T-helper 17 cell (primary cell): ENCODE measurements around the gene APOO. TPM values are rescaled to one million over a fixed set of nuclear protein-coding genes. Genes with fewer than 3 reads are reported as not detected.

ENCODE experiments used
- ATAC-seq: fragments of 150-1000 bp; cut with Tn5 transposase; 2 replicates; pipeline ENCODE4 v1.10.0; 2021; ENCODE audit warnings: mild to moderate bottlenecking, moderate library complexity
- DNase-seq, 3 donors: peaks; one replicate each; pipeline versions ENCODE4 v3.0.0 to v3.0.0-alpha.2; 2020 to 2021
- H3K9me3 ChIP-seq: one replicate; pipeline ENCODE4 v1.7.0; 2013; ENCODE audit warnings: low read length, mild to moderate bottlenecking; ENCODE audit not compliant: control insufficient read depth, poor library complexity, severe bottlenecking
- H3K27ac Mint-ChIP-seq: one replicate; pipeline ENCODE4 v1.8.0; 2022; ENCODE audit warnings: mild to moderate bottlenecking, moderate library complexity, mixed read lengths
- H3K27me3 Mint-ChIP-seq: one replicate; pipeline ENCODE4 v1.8.0; 2022; ENCODE audit warnings: mixed read lengths
- H3K36me3 Mint-ChIP-seq: one replicate; pipeline ENCODE4 v1.8.0; 2022; ENCODE audit warnings: low read depth, mixed read lengths
- H3K4me1 Mint-ChIP-seq: one replicate; pipeline ENCODE4 v1.8.0; 2022; ENCODE audit warnings: mild to moderate bottlenecking, mixed read lengths
- H3K4me3 Mint-ChIP-seq: one replicate; pipeline ENCODE4 v1.8.0; 2022; ENCODE audit warnings: mild to moderate bottlenecking, moderate library complexity, mixed read lengths
- total RNA-seq, 4 donors: library from RNA in 2 of 4; stranded (reverse) in 2 of 4; gene quantifications; one replicate each; pipeline ENCODE4 v1.2.3 and lab custom pipeline; 2022 to 2026

The APOO gene
- total RNA-seq, 2 donors from 2014 or later = 10.9 to 14.9 TPM

DNA sequence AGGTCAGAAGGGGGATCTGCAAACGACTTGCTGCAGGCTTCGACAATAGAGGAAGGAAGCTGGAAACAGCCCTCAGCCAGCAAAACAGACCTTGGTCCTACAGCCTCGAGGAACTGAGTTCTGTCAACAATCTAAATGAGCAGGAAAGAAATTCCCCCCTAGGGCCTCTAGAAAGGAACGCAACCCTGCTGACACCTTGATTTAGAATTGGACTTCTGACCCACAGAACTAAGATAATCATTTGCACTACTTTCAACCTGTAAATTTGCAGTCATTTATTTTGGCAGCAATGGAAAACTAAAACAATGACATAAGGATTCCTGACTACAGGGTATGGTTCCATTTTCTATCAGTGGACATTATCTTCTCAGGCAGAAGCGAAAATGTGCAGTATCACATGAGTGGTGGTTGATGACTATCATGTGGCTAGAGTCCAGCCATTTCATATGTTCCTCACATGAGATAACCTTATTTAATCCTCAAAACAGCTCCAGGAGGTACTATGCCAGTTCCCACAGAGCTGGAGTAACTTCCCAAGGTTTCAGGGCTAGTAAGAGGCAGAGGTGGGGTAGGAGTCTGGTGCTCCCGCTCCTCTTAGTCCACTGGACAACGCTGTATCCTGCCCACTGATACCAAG lies 63.1 kb downstream of the APOO start:
- H3K27me3 Mint-ChIP-seq = no peaks in the 10 kb centered on the region
- no peak for DNase-seq
- H3K9me3 ChIP-seq = no peaks in the 10 kb centered on the region
- H3K4me1 Mint-ChIP-seq = no peaks in the 10 kb centered on the region
- no peaks in the 10 kb centered on the region for H3K36me3 Mint-ChIP-seq
- no peak overlapping the region for H3K4me3 Mint-ChIP-seq
- no peak overlapping the region for H3K27ac Mint-ChIP-seq
- no peak for ATAC-seq

DNA sequence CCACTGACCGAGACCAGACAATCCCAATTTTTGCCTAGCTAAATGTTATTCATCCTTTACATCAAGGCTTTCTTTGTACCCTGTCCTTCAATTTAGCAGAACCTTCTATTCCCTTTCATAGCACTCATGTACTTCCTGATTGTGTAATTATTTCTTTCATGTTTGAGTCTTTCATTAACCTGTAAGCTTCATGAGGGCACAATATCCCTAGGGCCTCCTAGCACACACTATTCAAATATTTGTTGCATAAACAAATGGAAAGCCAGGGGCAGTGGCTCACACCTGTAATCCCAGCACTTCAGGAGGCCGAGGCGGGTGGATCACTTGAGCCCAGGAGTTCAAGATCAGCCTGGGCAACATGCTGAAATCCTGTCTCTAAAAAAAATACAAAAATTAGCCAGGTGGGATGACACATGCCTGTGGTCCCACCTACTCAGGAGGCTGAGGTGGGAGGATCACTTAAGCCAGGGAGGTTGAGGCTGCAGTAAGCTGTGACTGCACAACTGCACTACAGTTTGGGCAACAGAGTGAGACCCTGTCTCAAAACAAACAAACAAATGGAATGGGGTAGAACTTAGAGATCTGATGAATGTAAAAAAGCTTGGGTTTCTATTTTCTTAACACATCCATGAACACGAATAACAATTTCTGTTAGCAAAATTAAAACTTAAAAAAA lies 65.8 kb downstream of the APOO start:
- no peak for ATAC-seq
- no peak overlapping the region for H3K27ac Mint-ChIP-seq

DNA sequence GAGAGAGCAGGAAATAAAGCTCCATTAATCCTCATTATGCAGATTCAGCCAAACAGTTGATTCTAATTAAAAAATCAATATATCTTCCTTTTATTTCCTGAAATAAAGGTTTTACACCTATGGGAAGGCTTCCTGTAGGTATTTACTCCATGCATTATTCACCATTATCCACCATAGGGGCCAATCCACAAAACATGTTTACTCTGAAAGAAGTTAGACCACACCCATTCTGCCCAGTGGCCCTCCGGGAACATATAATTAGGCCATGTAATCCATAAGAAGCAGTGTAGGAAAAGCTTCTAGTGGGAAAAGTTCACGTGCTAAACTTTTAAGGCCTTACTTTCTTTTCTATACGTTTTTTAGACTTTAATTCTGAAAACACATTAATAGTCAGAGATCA lies 67.1 kb downstream of the APOO start:
- ATAC-seq (no peak), DNase-seq (no peak)
- no peaks in the 10 kb centered on the region for H3K36me3 Mint-ChIP-seq
- H3K4me3 Mint-ChIP-seq = no peak overlapping the region
- no peak overlapping the region for H3K27ac Mint-ChIP-seq
- no peaks in the 10 kb centered on the region for H3K4me1 Mint-ChIP-seq
- H3K27me3 Mint-ChIP-seq = no peaks in the 10 kb centered on the region
- H3K9me3 ChIP-seq = no peaks in the 10 kb centered on the region

More for the DNA sequence above, 65.8 kb downstream of the APOO start:
- no peaks in the 10 kb centered on the region for H3K27me3 Mint-ChIP-seq
- no peaks in the 10 kb centered on the region for H3K9me3 ChIP-seq
- no peak for DNase-seq
- no peak overlapping the region for H3K4me3 Mint-ChIP-seq
- H3K4me1 Mint-ChIP-seq = no peaks in the 10 kb centered on the region
- no peaks in the 10 kb centered on the region for H3K36me3 Mint-ChIP-seq

DNA sequence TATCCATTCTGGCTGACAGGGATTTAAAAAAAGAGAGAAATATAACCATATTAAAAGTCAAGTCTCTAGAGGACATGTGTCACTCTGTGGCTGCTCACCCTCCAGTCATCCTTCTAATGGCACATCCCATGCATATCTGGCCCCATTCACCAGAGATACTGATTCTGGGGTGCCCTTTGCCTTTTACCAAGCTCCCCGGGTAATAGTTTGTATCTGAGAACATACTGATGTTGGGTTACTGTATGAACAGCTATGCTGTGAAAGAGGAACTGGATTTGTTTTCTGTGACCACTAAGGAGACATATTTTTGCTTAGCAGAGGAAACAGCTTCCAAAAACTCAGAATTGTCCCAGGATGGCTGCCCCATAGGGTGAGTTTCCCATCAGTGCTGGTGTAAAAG lies 68.8 kb downstream of the APOO start:
- H3K4me3 Mint-ChIP-seq = no peak overlapping the region
- H3K36me3 Mint-ChIP-seq = no peaks in the 10 kb centered on the region
- H3K27ac Mint-ChIP-seq = no peak overlapping the region
- DNase-seq (no peak), ATAC-seq (no peak)
- H3K9me3 ChIP-seq = no peaks in the 10 kb centered on the region
- H3K27me3 Mint-ChIP-seq = no peaks in the 10 kb centered on the region
- no peaks in the 10 kb centered on the region for H3K4me1 Mint-ChIP-seq

DNA sequence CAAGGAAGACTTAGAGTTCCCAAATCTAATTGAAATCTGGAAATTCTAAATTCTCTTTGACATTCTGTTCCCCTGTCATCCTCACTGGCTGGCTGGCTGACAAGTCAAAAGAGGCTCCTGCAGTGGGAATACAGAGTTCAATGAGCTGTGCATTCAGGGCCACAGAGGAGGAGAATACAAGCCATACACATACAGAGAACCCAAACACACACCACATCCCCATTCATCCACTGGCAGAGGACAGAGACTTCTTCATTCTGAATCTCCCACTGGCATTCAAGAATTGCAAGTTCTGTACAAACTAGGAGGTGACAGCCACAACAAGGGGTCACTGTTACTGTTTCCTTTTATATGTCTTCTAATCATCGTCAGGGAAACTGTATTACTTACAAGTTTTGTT lies 75.0 kb downstream of the APOO start:
- Mint-ChIP-seq H3K4me3 (no peak overlapping the region), H3K27me3 (no peaks in the 10 kb centered on the region), H3K27ac (no peak overlapping the region), H3K4me1 (no peaks in the 10 kb centered on the region), H3K36me3 (no peaks in the 10 kb centered on the region)
- no peak for ATAC-seq
- no peak for DNase-seq
- no peaks in the 10 kb centered on the region for H3K9me3 ChIP-seq

DNA sequence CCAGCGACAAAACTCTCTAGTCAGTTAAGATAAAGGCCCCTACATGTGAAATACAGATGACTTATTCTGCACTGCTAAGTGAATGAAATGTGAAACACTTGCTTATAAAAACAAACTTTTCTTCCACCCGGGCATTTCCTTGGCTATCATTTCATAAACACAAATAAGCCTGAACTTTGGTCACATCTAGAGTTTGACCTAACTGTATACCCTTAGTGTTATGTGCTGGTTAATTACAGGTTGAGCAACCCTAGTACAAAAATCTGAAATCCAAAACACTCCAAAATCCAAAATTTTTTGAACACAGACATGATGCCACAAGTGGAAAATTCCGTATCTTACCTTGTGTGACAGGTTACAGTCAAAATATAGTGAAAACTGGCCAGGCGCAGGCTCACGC lies 78.9 kb downstream of the APOO start:
- no peaks in the 10 kb centered on the region for H3K27me3 Mint-ChIP-seq

DNA sequence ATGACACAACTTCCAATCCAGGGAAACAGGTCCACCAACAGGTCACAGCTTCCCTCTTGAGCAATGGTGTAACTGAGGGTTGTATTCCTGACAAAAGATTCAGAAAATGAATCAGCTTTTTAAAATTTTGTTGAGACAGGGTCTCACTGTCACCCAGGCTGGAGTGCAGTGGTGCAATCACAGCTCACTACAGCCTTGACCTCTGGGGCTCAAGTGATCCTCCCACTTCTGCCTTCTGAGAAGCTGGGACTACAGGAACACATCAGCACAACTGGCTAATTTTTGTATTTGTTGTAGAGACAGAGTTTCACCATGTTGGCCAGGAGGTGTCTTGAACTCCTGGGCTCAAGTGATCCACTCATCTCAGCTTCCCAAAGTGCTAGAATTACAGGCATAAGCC lies 81.1 kb downstream of the APOO start:
- no peaks in the 10 kb centered on the region for H3K36me3 Mint-ChIP-seq
- DNase-seq (no peak), ATAC-seq (no peak)
- no peaks in the 10 kb centered on the region for H3K9me3 ChIP-seq
- no peak overlapping the region for H3K4me3 Mint-ChIP-seq
- no peaks in the 10 kb centered on the region for H3K4me1 Mint-ChIP-seq
- H3K27ac Mint-ChIP-seq = no peak overlapping the region
- H3K27me3 Mint-ChIP-seq = no peaks in the 10 kb centered on the region

More for the DNA sequence above, 78.9 kb downstream of the APOO start:
- ATAC-seq (no peak), DNase-seq (no peak)
- Mint-ChIP-seq H3K36me3 (no peaks in the 10 kb centered on the region), H3K4me1 (no peaks in the 10 kb centered on the region), H3K27ac (no peak overlapping the region), H3K4me3 (no peak overlapping the region)
- H3K9me3 ChIP-seq = no peaks in the 10 kb centered on the region

DNA sequence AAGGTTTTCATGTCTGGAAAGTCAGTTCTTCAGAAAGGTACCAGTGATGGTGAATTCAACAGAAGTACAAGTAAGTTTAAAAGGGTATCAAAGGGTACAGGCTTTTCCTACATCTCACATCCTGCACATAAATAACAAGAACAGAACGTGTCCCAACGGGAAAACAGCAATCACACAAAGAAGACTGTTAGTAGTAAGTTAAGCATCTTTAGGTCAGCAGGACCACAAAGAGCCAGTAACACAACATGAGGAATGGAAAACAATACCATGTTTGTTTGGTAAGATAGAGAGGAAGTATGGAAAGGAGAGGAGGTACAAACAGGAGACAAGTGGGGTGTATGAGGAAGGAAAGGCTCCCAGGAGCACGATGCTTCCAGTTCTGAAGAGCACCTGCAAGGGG lies 81.5 kb downstream of the APOO start:
- H3K27me3 Mint-ChIP-seq = no peaks in the 10 kb centered on the region
- H3K4me1 Mint-ChIP-seq = no peaks in the 10 kb centered on the region
- H3K27ac Mint-ChIP-seq = no peak overlapping the region
- H3K4me3 Mint-ChIP-seq = no peak overlapping the region
- no peaks in the 10 kb centered on the region for H3K36me3 Mint-ChIP-seq
- ATAC-seq (no peak), DNase-seq (no peak)
- H3K9me3 ChIP-seq = no peaks in the 10 kb centered on the region

DNA sequence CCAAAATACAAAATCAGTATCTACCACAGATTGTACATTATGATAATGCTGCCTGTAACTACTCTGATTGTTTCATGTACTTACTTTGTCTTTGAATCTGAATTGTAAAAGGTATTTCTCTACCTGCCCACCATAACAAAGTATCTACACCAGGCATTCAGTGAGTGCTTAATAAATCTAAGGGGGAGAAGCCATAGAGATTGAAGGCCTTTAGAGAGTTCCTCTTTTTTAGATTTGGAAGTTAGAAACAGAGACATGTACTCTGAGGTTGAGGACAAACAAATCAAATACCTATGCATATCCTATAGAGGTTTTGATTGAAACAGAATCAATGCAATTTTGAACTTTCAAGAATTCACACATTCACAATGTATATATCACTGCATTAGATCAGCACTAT lies 82.1 kb downstream of the APOO start:
- H3K27ac Mint-ChIP-seq = no peak overlapping the region
- DNase-seq (no peak), ATAC-seq (no peak)
- no peaks in the 10 kb centered on the region for H3K36me3 Mint-ChIP-seq
- H3K4me1 Mint-ChIP-seq = no peaks in the 10 kb centered on the region
- H3K9me3 ChIP-seq = no peaks in the 10 kb centered on the region
- H3K4me3 Mint-ChIP-seq = no peak overlapping the region
- H3K27me3 Mint-ChIP-seq = no peaks in the 10 kb centered on the region

DNA sequence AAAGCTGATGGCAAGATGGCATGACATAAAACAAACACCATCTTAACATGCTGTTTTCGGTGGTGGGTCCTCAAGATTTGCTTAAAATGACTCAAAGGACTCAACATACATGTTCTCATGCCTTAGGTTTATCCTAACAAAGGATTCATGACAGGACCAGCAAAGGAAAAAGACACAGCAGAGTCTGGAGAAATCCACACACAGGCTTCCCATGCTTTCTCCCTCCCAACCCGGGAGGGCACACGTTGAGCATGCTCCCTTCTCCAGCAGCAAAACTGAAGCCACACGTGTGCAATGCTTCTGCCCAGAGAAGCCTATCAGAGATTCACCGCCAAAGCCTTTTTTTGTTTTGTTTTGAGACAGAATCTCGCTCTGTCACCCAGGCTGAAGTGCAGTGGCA lies 84.9 kb downstream of the APOO start:
- no peaks in the 10 kb centered on the region for H3K36me3 Mint-ChIP-seq

DNA sequence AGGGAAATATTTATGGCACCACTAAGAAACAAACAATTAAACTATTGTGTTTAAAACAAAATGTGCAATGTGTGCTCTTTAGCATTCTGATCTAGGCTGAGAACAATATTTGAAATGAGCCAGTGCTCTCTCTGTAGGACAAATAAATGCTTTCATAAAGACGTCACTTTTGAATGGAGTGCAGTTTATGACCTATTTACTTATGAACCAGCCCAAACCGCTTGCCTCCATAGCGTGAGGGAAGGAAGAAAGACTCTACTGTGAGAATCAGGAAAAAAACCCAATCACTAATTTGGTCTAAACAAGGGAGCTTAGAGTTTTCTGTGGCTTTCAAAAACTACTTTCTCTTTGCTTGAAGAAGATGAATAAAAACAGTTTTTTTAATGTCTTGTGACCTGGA lies 85.3 kb downstream of the APOO start:
- H3K4me3 Mint-ChIP-seq = no peak overlapping the region

More for the DNA sequence above, 84.9 kb downstream of the APOO start:
- Mint-ChIP-seq H3K4me3 (no peak overlapping the region), H3K27ac (no peak overlapping the region), H3K27me3 (no peaks in the 10 kb centered on the region), H3K4me1 (no peaks in the 10 kb centered on the region)
- ATAC-seq = no peak
- H3K9me3 ChIP-seq = no peaks in the 10 kb centered on the region
- no peak for DNase-seq

DNA sequence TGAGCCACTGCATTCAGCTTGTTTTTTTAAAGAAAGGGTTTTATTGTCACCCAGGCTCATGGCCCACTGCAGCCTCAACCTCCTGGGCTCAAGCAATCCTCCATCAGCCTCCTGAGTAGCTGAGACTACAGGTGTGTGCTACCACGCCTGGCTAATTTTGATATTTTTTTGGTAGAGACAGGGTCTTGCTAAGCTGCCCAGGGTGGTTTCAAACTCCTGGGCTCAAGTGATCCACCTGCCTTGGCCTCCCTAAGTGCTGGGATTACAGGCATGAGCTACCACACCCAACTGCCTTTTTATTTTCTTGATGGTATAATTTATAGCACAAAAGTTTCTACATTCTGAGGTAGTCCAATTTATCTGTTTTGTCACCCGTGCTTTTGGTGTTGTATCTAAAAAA lies 85.9 kb downstream of the APOO start:
- no peaks in the 10 kb centered on the region for H3K9me3 ChIP-seq
- Mint-ChIP-seq H3K36me3 (no peaks in the 10 kb centered on the region), H3K4me1 (no peaks in the 10 kb centered on the region), H3K27ac (no peak overlapping the region), H3K27me3 (no peaks in the 10 kb centered on the region), H3K4me3 (no peak overlapping the region)
- ATAC-seq (no peak), DNase-seq (no peak)

More for the DNA sequence above, 85.3 kb downstream of the APOO start:
- no peak for ATAC-seq
- Mint-ChIP-seq H3K27ac (no peak overlapping the region), H3K36me3 (no peaks in the 10 kb centered on the region), H3K4me1 (no peaks in the 10 kb centered on the region), H3K27me3 (no peaks in the 10 kb centered on the region)
- no peaks in the 10 kb centered on the region for H3K9me3 ChIP-seq
- no peak for DNase-seq

DNA sequence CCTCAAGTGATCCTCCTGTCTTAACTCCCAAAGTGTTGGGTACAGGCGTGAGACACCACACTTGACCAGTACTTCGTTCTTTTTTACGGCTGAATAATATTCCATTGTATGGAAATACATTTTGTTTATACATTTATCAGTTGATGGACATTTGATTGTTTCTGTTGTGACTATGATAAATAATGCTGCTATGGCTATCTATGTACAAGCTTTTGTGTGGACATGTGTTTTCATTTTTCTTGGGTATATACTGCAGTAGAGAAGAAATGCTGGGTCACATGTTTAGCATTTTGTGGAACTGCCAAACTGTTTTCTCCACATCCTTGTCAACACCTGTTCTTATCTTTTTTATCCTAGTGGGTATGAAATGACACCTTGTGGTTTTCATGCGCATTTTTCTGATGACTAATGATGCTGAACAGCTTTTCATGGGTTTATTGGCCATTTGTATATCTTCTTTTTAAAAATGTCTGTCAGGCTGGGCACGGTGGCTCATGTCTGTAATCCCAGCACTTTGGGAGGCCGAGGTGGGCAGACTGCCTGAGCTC lies 87.4 kb downstream of the APOO start:
- ATAC-seq (no peak), DNase-seq (no peak)
- no peaks in the 10 kb centered on the region for H3K36me3 Mint-ChIP-seq
- no peaks in the 10 kb centered on the region for H3K27me3 Mint-ChIP-seq
- no peaks in the 10 kb centered on the region for H3K4me1 Mint-ChIP-seq
- H3K9me3 ChIP-seq = no peaks in the 10 kb centered on the region
- no peak overlapping the region for H3K4me3 Mint-ChIP-seq
- no peak overlapping the region for H3K27ac Mint-ChIP-seq
